Neutrophil (primary cell): ENCODE data around the gene AIG1.

Experiments used
- H3K27ac ChIP-seq: fragments of 200-600 bp; sonication (generic); 2 replicates; pipeline ENCODE4 v1.5.1; 2016; ENCODE audit warnings: mild to moderate bottlenecking, moderate library complexity
- H3K27me3 ChIP-seq: fragments of 200-600 bp; sonication (generic); 2 replicates; pipeline ENCODE4 v1.6.0; 2016; ENCODE audit warnings: mild to moderate bottlenecking
- H3K36me3 ChIP-seq: fragments of 200-600 bp; sonication (generic); 2 replicates; pipeline ENCODE4 v1.5.1; 2017
- H3K4me1 ChIP-seq, 2 experiments: fragments of 200-600 bp in 1 of 2; sonication (generic) in 1 of 2; 1 replicate in 1 of 2; 2 replicates in 1 of 2; pipeline versions ENCODE4 v1.5.1 to v1.6.1; 2013 to 2016; ENCODE audit warnings: low read depth in 1 of 2, low read length in 1 of 2, mild to moderate bottlenecking in 1 of 2, moderate library complexity in 1 of 2; ENCODE audit not compliant: control insufficient read depth in 1 of 2, insufficient read depth in 1 of 2
- H3K4me3 ChIP-seq, 2 experiments: fragments of 200-600 bp in 1 of 2; sonication (generic) in 1 of 2; 1 replicate in 1 of 2; 2 replicates in 1 of 2; pipeline ENCODE4 v1.5.1; 2013 to 2016; ENCODE audit warnings: low read depth in 1 of 2, low read length in 1 of 2, mild to moderate bottlenecking in 1 of 2, moderate library complexity in 1 of 2
- H3K9me3 ChIP-seq: fragments of 200-600 bp; sonication (generic); 2 replicates; pipeline ENCODE4 v1.5.1; 2016
- CTCF ChIP-seq: fragments of 200-600 bp; sonication (generic); IDR thresholded peaks from 2 replicates; pipeline ENCODE4 v1.5.1; 2016; ENCODE audit warnings: antibody characterized with exemption

AIG1 gene

DNA sequence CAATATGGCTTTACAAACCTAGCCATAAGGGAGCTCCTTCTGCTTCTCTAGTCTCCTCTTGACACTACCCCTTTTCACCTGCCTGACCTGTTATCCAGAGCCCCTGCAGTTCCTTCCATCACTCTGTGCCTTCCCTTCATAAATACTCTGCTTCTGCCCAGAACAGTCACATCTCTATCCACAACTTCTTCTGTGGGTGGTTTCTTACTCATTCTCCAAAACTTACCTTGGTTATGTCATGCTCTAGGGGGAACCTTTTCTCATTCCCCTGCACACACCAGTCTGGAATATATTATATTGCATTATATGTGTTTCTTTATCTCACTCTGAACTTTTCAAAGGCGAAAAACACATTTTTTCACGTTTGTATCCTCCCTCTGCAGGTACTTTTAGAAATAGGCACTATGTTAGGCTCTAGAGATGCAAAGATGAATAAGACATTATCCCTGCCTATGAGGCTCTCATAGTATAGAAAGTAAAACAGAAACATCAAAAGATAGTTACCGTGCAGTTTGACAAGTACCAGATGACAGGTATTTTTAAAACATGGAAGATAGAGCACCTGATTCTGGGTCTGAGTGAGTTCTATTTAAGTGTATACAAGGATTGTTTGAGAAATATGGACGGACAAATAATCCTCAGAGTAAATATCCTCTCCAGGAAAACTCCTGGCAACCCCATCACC, 51.5 kb downstream of the AIG1 start:
- Histone ChIP-seq H3K27me3 (no peaks in the 10 kb centered on the region), H3K36me3 (no peaks in the 10 kb centered on the region), H3K4me3 (no peak overlapping the region), H3K9me3 (no peaks in the 10 kb centered on the region), H3K4me1 (peaks cover 7 to 23% of the 10 kb centered on the region in 2 experiments), H3K27ac (no peak overlapping the region)
- TF ChIP-seq CTCF: no peak

DNA sequence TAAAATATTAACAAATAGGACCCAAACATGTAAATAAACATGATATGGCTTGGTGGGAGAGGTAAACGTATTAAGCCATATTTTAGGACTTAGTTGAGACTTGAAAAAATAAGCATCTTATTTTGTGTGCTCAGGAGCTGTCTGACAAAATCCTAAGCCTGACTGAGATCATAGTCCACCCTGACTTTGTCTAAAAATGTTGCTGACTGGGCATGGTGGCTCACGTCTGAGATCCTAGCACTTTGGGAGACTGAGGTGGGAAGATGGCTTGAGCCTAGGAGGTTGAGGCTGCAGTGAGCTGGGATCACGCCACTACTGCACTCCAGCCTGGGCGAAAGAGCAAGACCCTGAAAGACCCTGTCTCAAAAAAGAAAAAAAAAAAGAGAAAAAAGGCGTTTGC, 52.1 kb downstream of the AIG1 start:
- H3K27me3 ChIP-seq: no peaks in the 10 kb centered on the region
- no peak for TF ChIP-seq CTCF
- peaks cover 7 to 23% of the 10 kb centered on the region in 2 experiments for H3K4me1 ChIP-seq
- H3K27ac ChIP-seq: no peak overlapping the region
- H3K4me3 ChIP-seq: no peak overlapping the region
- H3K9me3 ChIP-seq: no peaks in the 10 kb centered on the region
- H3K36me3 ChIP-seq: no peaks in the 10 kb centered on the region

DNA sequence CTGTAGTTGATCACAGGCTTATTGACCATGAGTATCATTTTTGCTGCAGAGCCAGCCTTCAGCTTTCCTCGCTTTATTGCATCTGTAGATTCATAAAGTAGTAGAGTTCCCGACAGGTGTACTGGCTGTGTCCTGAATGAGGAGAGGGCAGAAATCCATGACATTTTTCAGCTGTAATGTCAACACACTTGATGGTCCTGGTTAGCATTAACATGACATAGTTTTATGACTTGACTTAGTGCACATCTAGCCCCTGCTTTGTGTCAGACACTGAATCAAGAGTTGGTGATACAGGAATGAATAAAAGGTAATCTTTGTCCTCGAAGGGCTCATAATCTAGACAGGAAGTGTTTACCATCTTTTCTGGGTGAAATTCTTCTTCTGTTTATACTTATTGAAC, 55.0 kb downstream of the AIG1 start:
- no peak overlapping the region for H3K27ac ChIP-seq
- TF ChIP-seq CTCF: no peak
- no peak overlapping the region for H3K4me3 ChIP-seq
- peaks cover 7 to 23% of the 10 kb centered on the region in 2 experiments for H3K4me1 ChIP-seq
- no peaks in the 10 kb centered on the region for H3K36me3 ChIP-seq
- no peaks in the 10 kb centered on the region for H3K27me3 ChIP-seq
- no peaks in the 10 kb centered on the region for H3K9me3 ChIP-seq

GRCh38 chr6:143117108-143117507, 56.4 kb downstream of the AIG1 start:
- H3K27ac ChIP-seq: no peak overlapping the region
- no peaks in the 10 kb centered on the region for H3K27me3 ChIP-seq
- H3K9me3 ChIP-seq: no peaks in the 10 kb centered on the region
- no peaks in the 10 kb centered on the region for H3K36me3 ChIP-seq
- peaks cover 7 to 23% of the 10 kb centered on the region in 2 experiments for H3K4me1 ChIP-seq
- H3K4me3 ChIP-seq: no peak overlapping the region
- no peak for TF ChIP-seq CTCF

GRCh38 chr6:143119260-143119659, 58.6 kb downstream of the AIG1 start:
- Histone ChIP-seq H3K27me3 (no peaks in the 10 kb centered on the region), H3K4me1 (peaks cover 7 to 23% of the 10 kb centered on the region in 2 experiments), H3K4me3 (no peak overlapping the region), H3K36me3 (no peaks in the 10 kb centered on the region), H3K9me3 (no peaks in the 10 kb centered on the region), H3K27ac (no peak overlapping the region)
- no peak for TF ChIP-seq CTCF
